ENCODE measurements around the gene METTL16. TPM values are rescaled to one million over a fixed set of nuclear protein-coding genes. Genes with fewer than 3 reads are reported as not detected.

The METTL16 gene
- total and polyA plus RNA-seq, 4 donors = 4.1 to 8.9 (median 6.6) TPM

GRCh38 chr17:2481760-2482159 is 29.9 kb downstream of the METTL16 start:
- TF ChIP-seq REST (IDR thresholded peaks at IDR 0.05) = no peak
- Histone ChIP-seq H3K4me1 (ENCODE audit: control insufficient read depth in 4 of 4, insufficient read depth in 4 of 4, low read length in 3 of 4) (peaks cover 0 to 21% (median 19%) of the 10 kb centered on the region in 4 donors), H3K36me3 (ENCODE audit: control insufficient read depth in 4 of 4, insufficient read depth in 3 of 4, low read depth in 1 of 4, low read length in 3 of 4) (peaks cover 0 to 8% (median 5%) of the 10 kb centered on the region in 4 donors), H3K27ac (ENCODE audit: low read depth in 1 of 2, low read length in 2 of 2) (no peak overlapping the region), H3K9me3 (ENCODE audit: control insufficient read depth in 4 of 4, low read length in 3 of 4) (no peaks in the 10 kb centered on the region), H3K9ac (ENCODE audit: low read depth in 1 of 2, low read length in 2 of 2) (no peak overlapping the region), H3K4me3 (ENCODE audit: low read depth in 1 of 3, low read length in 3 of 3) (no peak overlapping the region), H3K27me3 (ENCODE audit: control insufficient read depth in 4 of 4, insufficient read depth in 4 of 4, low read length in 3 of 4) (no peaks in the 10 kb centered on the region)
- no peak for DNase-seq (ENCODE audit: low spot score)
- WGBS = 85% methylated on average over 2 of the region's 2 CpGs

- H3K4me1 ChIP-seq (ENCODE audit: control insufficient read depth in 4 of 4, insufficient read depth in 4 of 4, low read length in 3 of 4) = no peaks in the 10 kb centered on the region
- no peaks in the 10 kb centered on the region for H3K9me3 ChIP-seq (ENCODE audit: control insufficient read depth in 4 of 4, low read length in 3 of 4)
- H3K9ac ChIP-seq (ENCODE audit: low read depth in 1 of 2, low read length in 2 of 2) = no peak overlapping the region
- no peak overlapping the region for H3K4me3 ChIP-seq (ENCODE audit: low read depth in 1 of 3, low read length in 3 of 3)
- TF ChIP-seq JUND (IDR thresholded peaks at IDR 0.05) (no peak), ZBTB33 (IDR thresholded peaks at IDR 0.05) (no peak), HNF4A (conservative IDR thresholded peaks at IDR 0.05) (no peak), SP1 (IDR thresholded peaks at IDR 0.05) (no peak), FOXA1 (IDR thresholded peaks at IDR 0.05) (no peak), YY1 (IDR thresholded peaks at IDR 0.05) (no peak), CTCF (IDR thresholded peaks at IDR 0.05; ENCODE audit: low read depth, low read length, missing input control) (no peak), MAX (IDR thresholded peaks at IDR 0.05) (no peak), GABPA (IDR thresholded peaks at IDR 0.05 in 1 of 2, conservative IDR thresholded peaks at IDR 0.05 in 1 of 2) (no peak), TAF1 (conservative IDR thresholded peaks at IDR 0.05) (no peak), FOXA2 (IDR thresholded peaks at IDR 0.05) (no peak), NR2F2 (IDR thresholded peaks at IDR 0.05) (no peak), HNF4G (IDR thresholded peaks at IDR 0.05) (no peak), ATF3 (IDR thresholded peaks at IDR 0.05) (no peak), RXRA (IDR thresholded peaks at IDR 0.05) (no peak), RAD21 (IDR thresholded peaks at IDR 0.05) (no peak), EGR1 (IDR thresholded peaks at IDR 0.05; ENCODE audit: low read depth in 2 of 2) (no peak), REST (IDR thresholded peaks at IDR 0.05) (no peak)
- WGBS = 82% methylated on average over 3 of the region's 3 CpGs
- H3K27ac ChIP-seq (ENCODE audit: low read depth in 1 of 2, low read length in 2 of 2) = no peak overlapping the region
- no peak for DNase-seq (ENCODE audit: low spot score)
- peaks cover 3 to 31% (median 22%) of the 10 kb centered on the region in 4 donors for H3K36me3 ChIP-seq (ENCODE audit: control insufficient read depth in 4 of 4, insufficient read depth in 3 of 4, low read depth in 1 of 4, low read length in 3 of 4)
- no peaks in the 10 kb centered on the region for H3K27me3 ChIP-seq (ENCODE audit: control insufficient read depth in 4 of 4, insufficient read depth in 4 of 4, low read length in 3 of 4)
Measured at GRCh38 chr17:2478458-2478857, 33.2 kb downstream of the METTL16 start.
